LHCN-M2 (cell line): ENCODE data around the gene MAP3K21. TPM values are rescaled to one million over a fixed set of nuclear protein-coding genes. Genes with fewer than 3 reads are reported as not detected.

Source experiments
- DNase-seq: peaks from one replicate; pipeline ENCODE4 v3.0.0-alpha.2; 2012; ENCODE audit warnings: low read depth
- total RNA-seq: library from RNA; depleted of rRNA; stranded (reverse); fragments of >200 nt; gene quantifications from 2 replicates; pipeline ENCODE4 v1.2.3, GENCODE V29; 2014

The MAP3K21 gene
- total RNA-seq, 1 experiment from 2014 or later, result not detected

DNA sequence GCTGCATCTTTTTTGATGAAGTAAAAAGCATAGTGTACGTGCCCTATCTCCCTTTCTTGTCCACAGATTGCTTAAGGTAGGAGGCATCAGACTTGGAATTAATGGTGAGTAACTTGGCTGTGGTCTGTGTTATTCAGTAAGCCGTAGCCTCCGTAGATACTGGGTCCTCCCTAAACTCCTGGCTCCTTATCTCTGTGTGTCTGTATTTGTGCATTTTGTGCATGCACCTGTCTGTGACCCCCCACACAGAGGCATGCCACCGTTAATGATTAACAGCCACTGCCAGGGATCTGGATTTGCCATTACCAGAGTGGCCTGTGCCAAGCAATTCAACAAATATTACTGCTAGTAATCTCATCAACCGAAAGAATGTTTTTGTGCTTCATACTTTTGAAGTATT, 31.9 kb downstream of the MAP3K21 start:
- DNase-seq, result no peak

DNA sequence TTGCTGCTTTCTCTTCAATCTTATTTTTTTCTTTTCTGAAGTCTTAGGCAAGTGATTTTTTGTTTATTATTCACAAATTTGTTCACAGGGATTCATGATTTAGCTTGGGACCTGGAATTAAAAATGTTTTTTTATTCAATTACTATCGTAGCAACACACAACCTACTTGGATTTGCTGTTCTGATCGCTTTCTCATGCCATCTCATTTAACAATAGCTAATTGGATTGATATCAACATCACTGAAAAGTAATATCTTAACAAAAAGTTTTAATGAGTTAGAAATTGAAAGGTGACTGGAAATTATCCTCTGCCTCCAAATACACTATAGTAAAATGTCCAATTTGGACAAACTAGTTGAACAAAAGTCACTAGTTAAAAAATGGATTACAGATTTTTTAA, 32.4 kb downstream of the MAP3K21 start:
- DNase-seq, result no peak

DNA sequence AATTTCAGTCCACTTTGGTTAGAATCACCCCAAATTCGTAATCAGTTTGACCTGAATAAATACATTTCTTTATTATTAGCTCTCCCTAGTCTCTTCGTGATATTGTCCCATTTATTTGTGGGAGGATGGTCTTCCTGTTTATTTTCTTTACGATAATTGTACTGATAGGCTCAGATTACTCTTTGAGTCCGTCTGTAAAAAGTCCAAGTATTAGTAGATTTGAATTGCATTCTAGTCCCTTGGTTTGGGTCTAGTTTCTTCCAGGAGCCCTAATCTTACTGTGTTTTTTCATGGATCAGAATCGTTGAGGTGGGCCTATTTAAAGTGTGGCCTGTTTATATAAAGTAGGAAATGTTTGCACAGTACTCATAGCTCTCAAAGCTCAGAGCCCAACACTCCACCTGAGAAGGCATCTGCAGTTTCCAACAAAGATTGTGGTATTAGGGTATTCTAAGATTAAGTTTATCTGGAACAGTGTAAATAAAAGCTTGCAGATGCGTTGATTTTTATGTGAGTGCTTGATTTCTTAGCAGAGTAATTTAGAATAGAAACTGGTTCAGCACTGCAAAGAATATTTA, 33.1 kb downstream of the MAP3K21 start:
- no peak for DNase-seq

DNA sequence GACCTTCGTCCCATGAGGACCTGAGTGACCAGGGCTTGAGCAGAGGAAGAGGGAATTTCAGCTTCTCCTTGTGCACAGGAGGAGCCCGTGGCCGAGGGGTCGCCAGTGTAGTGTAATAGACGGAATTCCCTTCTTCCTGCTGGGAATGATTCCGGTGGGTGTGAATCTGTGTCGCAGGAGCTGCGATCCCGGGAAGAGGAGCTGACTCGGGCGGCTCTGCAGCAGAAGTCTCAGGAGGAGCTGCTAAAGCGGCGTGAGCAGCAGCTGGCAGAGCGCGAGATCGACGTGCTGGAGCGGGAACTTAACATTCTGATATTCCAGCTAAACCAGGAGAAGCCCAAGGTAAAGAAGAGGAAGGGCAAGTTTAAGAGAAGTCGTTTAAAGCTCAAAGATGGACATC, 34.4 kb downstream of the MAP3K21 start:
- DNase-seq, result no peak

DNA sequence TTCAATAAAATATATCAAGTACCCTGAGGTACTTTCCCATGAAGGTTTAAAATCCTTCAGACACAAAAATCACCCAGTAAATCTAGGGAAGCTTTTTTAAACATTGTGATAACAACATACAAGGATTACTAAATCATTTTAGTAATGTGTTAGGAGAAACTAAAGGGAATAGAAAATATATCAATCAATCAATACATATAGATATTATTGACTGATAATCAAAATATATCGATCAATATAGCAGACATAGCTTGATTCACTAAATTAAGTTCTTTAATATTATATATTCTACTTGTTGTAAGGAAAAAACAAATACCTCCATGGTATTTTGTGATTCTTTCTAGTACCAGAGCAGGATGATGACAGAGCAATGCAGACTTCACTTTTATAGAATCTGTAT, 35.2 kb downstream of the MAP3K21 start:
- no peak for DNase-seq

DNA sequence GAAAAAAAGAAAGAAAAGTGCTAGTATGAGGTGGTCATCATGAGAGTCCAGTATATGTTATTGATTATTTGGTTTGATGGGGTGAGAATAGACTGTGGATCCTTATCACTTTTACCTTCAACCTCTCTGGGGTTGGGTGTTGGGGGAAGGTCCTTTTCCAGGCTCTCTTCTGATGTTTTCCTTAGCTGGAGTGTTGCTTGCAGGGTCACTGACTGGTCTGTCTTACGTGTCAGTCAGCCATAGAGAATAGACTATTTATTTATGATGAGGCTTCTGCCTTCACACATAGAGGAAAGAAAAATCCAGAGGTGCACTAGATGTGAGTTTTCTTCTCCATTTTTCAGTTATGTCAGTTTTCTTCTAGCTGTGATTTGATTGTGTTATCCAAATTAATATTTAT, 36.5 kb downstream of the MAP3K21 start:
- no peak for DNase-seq

DNA sequence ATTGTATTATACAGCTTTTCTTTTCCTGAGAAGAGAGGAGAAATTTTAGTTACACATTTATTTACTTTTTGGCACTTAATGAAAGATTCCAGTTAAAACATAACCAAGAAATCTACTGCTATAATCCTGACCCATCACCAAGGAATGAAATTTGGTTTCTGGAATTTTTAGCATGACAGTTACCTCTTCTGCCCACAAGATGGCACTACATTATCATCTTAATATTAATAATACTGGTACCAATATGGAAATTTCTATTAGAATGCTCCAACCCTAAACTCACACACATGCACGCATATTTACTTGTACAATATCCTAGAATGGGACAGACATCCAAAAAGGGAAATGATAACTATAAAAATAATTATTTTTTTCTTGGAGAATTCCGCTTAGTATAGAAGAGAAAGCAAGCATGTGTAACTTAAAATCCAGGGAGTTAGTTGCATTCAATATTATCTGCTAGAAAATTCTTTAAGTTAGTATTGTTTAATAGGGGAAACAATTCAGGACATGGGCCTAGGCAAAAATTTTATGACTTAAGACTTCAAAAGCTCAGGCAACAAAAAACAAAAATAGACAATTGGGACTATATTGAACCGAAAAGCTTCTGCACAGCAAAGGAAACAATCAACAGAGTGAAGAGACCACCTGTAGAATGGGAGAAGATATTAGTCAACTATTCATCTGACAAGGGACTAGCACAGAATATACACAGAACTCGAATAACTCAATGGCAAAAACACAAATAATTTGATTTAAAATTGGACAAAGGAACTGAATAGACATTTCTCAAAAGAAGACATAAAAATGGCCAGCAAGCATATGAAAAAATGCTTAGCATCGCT, 37.4 kb downstream of the MAP3K21 start:
- peak; percentile 8 for DNase-seq

DNA sequence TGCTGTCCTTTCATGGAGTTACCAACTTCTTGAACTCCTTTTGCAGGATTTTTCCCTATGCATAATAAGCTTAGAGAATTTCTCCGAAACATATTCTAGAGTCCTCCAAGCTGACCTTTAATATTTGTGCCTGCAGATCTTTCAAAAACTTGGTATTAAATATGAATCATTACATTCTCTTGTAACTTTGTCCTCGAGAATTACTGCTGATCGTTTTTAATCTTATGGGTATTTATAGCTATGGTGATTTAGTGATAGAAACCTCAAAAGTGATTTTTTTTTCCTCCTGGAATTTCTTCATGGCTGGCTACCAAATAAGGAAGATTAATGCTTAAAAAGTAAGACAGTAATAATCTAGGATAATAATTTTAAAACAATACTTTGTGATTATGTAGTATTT, 39.1 kb downstream of the MAP3K21 start:
- no peak for DNase-seq

DNA sequence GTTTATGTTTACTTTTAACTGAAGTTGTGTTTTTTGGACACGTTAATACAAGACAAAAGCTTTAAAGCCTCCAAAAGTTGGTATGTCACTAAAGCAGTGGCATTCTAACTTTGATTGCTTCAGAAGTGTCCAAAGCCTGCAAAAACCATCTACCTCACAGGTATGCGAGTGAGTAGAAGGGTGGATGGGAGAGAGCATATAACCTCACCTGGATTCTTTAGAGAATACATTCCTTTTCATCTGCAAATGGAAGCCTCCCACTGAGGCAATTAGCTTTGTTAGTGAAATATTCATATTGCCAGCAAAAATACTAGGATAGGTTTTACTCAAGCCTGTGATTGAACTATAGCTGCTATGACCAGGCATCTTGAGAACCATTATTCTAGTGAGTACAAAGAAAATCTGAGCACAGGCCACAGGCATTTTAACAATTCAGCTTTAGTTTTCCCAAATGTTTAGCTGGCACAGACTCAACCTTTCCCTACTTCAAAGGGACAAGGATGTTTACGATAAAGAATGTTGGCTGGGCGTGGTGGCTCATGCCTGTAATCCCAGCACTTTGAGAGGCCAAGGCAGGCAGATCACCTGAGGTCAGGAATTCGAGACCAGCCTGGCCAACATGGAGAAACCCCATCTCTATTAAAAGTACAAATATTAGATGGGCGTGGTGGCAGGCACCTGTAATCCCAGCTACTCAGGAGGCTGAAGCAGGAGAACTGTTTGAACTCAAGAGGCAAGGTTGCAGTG, 39.7 kb downstream of the MAP3K21 start:
- no peak for DNase-seq

DNA sequence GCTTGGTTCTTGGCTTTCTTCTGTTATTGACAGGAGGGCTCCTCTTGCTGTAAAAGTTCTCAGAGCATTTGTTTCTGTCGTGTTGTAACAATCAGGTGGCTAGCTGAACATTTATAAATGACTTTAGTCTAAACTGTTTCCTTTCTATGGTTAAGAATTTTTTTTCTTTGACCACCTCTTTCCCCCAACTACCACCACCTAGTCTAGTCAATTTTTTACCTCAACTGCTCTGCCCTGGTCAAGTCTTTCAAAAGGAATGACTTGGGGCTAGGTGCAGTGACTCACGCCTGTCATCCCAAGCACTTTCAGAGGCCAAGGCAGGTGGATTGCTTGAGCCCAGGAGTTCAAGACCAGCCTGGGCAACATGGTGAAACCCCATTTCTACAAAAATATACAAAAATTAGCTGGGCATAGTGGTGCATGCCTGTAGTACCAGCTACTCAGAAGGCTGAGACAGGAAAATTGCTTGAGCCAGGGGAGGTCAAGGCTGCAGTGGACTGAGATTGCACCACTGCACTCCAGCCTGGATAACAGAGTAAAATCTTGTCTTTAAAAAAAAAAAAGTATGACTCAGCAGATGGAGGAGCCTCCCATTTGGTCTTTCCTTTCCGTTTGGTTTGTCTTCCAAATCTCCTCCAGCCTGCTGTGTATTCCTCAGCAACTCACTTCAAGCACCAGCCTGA, 40.7 kb downstream of the MAP3K21 start:
- DNase-seq, result no peak

DNA sequence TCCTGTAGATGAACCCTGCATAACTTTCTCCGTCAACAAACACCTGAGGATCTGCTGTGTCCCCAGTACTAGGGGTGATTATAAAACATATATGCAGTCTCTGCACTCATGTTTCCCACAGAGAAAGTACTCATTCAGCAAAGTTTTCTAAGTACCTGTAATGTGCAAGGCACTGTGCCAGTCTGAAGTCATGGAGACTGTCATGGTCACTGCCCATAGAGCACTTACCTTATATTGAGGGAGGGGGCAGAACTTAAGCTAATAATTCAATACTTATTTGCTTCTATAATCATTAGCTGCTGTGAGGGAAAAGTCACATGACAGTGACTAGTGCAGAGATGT, 41.2 kb downstream of the MAP3K21 start:
- no peak for DNase-seq

DNA sequence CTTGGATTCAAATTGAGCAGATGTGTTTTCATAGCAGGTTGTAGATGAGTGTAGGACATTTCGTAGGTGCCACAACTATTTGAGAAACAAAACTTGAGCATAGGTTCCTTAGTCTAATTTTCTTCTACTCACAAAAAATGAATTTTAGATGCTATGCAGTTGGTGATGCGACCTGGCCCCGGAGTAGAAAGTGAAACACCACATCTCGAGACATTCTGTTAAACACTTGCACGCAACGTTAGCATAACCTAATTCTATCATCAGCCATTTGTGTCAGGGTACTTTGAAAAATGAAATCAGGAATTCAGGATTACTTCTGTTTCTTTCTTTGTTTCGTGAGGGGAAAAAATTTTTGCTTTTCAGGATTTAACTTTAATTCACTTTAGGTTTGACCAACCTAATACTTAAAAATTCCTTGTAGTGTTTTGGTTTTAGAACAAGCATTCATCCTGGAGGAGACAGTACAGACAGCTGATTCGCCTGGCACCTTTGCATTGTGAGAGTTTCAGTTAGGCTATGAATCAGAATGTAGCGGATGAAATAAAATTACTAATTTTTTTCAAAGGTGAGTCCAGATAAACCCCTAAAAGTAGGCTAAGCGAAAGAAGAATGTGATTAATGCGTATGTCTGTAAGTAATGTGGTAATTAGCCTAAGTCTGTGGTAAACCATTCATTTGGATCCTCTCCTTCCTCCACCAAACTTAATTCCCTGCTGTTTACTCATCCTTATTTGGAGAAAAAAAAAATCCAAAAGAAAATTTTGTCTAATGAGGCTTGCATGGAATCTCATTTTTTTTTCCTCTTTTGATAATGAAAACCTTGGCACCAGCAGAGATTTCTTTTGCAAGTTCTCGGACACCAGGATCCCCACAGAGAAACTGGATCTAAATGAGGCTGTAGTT, 44.9 kb downstream of the MAP3K21 start:
- DNase-seq, result no peak

DNA sequence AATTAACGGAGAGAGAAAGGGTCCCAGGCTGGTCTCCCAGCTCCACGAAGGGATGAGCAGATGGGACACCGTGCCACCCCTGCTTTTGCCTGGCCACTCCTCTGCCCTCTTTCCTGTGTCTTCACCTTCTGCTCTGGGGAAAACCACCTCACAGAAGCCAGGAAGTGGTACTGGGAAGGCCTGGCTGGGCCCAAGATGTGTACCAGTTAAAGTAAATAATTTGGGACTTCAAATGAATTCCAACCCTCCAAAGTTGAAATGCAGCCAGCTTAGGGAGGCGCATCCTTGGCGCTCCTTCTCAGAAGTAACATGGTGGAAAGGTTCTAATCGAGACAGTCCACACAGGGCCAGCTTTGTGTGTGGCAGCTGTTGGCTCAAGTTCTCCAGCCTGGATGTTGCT, 45.7 kb downstream of the MAP3K21 start:
- no peak for DNase-seq

DNA sequence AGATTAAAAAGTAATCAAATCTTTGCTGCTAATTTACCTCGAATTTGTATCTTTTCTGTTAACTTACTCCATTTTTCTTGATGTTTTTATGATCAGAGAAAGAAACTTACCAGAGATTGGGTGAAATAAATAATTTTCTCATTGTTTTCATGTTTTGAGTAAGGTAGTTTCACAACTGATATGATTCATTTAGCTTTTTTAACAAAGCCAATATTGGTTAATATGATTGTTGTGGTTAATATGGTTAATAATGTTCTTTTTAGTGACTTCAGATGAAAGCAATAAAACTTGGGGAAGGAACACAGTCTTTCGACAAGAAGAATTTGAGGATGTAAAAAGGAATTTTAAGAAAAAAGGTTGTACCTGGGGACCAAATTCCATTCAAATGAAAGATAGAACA, 48.1 kb downstream of the MAP3K21 start:
- no peak for DNase-seq

DNA sequence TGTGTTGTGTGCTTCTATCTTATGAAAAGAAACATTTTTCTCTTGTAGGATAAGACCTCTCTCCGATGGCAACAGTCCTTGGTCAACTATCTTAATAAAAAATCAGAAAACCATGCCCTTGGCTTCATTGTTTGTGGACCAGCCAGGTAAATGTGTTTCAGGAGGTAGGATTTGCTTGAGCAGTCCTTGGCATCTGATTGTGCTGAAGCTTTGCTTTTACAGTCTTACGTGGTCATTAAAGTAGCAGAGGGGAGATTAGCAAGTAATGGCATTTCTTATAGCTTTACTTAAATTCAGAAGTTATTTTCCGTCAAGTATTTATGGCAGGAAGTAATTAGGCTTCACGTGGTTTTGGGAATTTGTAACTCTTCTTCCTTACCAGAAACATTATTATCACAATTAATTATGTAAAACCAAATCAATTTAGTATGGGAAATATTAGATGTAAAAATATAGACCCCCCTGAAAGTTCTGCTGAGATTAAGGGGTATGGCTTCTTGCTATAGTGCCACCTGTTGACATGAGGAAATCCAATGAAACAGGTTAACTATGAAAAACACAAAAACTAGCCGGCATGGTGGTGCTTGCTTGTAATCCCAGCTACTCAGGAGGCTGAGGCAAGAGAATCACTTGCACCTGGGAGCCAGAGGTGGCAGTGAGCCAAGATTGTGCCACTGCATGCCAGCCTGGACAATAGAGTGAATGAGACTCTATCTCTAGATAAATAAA, 49.0 kb downstream of the MAP3K21 start:
- DNase-seq, result no peak

DNA sequence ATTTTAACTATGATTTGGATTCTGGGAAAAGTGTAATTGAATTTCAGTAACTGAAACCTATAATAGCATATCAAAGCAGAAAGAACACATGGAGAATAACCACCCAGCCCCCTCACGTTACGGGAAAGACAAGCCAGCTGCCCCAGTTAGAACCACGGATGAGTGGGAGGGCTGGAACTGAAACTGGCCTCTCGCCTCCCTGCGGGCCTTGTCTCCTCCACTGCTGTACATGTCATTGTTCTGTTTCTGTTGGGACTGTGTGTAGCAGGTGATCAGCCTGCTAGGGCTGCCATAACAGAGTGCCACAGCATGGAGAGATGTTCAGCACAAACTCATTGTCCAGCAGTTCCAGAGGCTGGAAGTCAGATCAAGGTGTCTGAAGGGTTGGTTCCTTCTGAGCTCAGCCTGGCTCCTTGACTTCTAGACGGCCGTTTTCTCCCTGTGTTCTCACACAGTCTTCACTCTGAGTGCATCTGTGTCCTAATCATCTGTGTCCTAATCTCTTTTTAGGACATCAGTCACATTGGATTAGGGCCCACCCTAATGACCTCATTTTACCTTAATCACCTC, 52.4 kb downstream of the MAP3K21 start:
- DNase-seq, result no peak

DNA sequence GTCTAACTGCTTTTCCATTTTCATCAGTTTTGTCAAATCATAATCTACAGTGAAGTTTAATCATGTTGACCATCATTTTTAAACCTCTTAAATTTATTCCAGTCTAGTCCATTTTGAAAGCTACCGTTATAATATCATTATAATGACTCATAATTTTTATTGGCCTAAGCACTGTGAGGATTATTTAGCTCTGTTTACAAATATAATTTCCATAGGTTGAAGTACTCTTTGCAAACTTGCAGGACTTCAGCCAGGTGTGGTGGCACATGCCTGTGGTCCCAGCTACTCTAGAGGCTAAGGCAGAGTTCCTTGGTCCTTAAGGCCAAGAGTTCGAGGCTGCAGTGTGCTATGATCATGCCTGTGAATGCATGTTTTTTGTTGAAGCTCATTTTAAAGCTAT, 54.3 kb downstream of the MAP3K21 start:
- DNase-seq, result no peak

DNA sequence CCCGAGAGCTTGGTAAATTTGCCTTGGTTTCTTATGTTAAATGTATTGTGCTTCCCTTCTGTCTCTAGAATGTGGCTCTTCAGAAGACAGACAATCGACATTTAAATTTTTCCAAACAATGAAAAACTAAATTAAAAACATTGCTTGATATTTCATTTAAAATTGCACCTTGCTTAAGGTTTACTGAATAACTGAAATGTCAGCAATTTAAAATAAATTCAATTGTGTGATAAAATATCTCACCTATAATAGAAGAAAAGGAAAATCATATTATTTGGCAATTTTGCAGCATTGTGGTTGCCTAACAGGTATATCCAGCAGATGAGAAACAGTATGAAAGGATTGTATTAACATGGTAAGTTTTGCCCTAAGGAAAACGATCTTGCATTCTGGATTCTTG, 56.5 kb downstream of the MAP3K21 start:
- no peak for DNase-seq

DNA sequence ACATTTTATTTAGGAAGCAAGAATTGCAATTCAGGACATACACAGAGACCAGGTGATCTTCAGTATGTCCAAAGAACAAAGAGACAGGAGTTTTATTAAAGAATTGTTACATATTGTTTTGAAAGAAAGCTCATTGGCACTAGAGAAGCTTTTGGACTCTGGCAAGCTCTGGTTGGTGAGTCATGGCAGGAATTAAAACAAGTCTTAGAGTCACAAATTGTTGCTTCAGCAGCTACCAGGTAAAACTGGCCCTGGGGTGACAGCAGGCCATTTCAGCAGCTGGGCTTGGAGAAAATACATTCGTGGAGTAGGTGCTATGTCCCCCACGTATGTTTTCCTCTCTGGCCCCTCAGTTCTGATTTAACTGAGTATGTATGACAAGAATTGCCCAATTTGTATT, 58.8 kb downstream of the MAP3K21 start:
- DNase-seq, result no peak

DNA sequence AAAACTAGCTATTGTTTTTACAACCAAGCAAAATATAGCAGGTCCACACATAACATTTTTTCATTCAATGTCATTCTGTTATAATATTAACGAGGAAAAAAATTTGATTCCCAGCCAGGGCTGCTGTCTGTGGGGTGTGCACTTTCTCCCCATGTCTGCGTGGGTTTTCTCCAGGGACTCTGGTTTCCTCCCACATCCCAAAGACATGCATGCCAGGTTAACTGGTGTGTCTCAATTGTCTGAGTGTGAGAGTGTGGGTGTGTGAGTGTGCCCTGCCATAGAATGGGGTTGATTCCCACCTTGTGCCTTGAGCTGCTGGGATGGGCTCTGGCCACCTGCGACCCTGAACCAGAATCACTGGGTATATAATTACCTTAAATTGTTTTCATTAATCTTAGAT, 60.1 kb downstream of the MAP3K21 start:
- no peak for DNase-seq
